ENCODE data around the gene CLDN19.
A peak's percentile ranks its signal among the peaks of the same experiment; 100 is the strongest.

The CLDN19 gene

GRCh38 chr1:42692911-42693310 lies 47.1 kb downstream of the CLDN19 start:
- no peak for DNase-seq

- no peak for DNase-seq
Observed at GRCh38 chr1:42692461-42692860, 47.6 kb downstream of the CLDN19 start.

- DNase-seq = no peak
Observed at GRCh38 chr1:42691157-42691498, 48.9 kb downstream of the CLDN19 start.

GRCh38 chr1:42690477-42691156 lies 49.4 kb downstream of the CLDN19 start:
- DNase-seq = peak; percentile 20

GRCh38 chr1:42689912-42690311 lies 50.1 kb downstream of the CLDN19 start:
- DNase-seq = no peak

- no peak for DNase-seq
Observed at GRCh38 chr1:42686418-42686817, 53.6 kb downstream of the CLDN19 start.

GRCh38 chr1:42684139-42684538 lies 55.9 kb downstream of the CLDN19 start:
- no peak for DNase-seq
